Endometrial microvascular endothelial cells (primary cell): ENCODE measurements around the gene RBMS3. TPM values are rescaled to one million over a fixed set of nuclear protein-coding genes. Genes with fewer than 3 reads are reported as not detected.
"Not testable (repeated sequence)": the region's sequence is repeated elsewhere in the genome, so short reads cannot be mapped to it uniquely, and the experiment has no call there.

ENCODE experiments used
- in situ Hi-C: cut with HindIII; loops from 2 replicates; pipeline ENCODE4 v1.10.0; 2017; ENCODE audit warnings: low sequenced_read_pairs, low pct_unique_long_range_greater_than_20kb; ENCODE audit errors: inconsistent ontology term
- total RNA-seq: library from RNA; depleted of rRNA; stranded (reverse); fragments of >200 nt; gene quantifications from one replicate; pipeline ENCODE4 v1.2.3, GENCODE V29; 2015; ENCODE audit errors: inconsistent ontology term

Gene RBMS3
- total RNA-seq, 1 donor from 2014 or later, result 21.6 TPM

- in situ Hi-C loops, result no loop called here
Measured at GRCh38 chr3:29447946-29448627, 167.2 kb downstream of the RBMS3 start.

- in situ Hi-C loops, result no loop called here
Measured at GRCh38 chr3:29451920-29452319, 171.0 kb downstream of the RBMS3 start.

GRCh38 chr3:29452934-29453283 is 172.0 kb downstream of the RBMS3 start:
- in situ Hi-C loops, result no loop called here

GRCh38 chr3:29453284-29454001 is 172.6 kb downstream of the RBMS3 start:
- in situ Hi-C loops, result no loop called here

- in situ Hi-C loops, result no loop called here
Measured at GRCh38 chr3:29454161-29454611, 173.3 kb downstream of the RBMS3 start.

GRCh38 chr3:29456901-29457300 is 176.0 kb downstream of the RBMS3 start:
- in situ Hi-C loops, result no loop called here

GRCh38 chr3:29463304-29463703 is 182.4 kb downstream of the RBMS3 start:
- in situ Hi-C loops, result no loop called here

- in situ Hi-C loops, result no loop called here
Measured at GRCh38 chr3:29465836-29466235, 185.0 kb downstream of the RBMS3 start.

- in situ Hi-C loops, result no loop called here
Measured at GRCh38 chr3:29466442-29466841, 185.6 kb downstream of the RBMS3 start.

- in situ Hi-C loops, result no loop called here
Measured at GRCh38 chr3:29468187-29468586, 187.3 kb downstream of the RBMS3 start.

- in situ Hi-C loops, result not testable (repeated sequence)
Measured at GRCh38 chr3:29473481-29474170, 192.8 kb downstream of the RBMS3 start.

- in situ Hi-C loops, result no loop called here
Measured at GRCh38 chr3:29475305-29475840, 194.5 kb downstream of the RBMS3 start.

GRCh38 chr3:29475854-29476253 is 195.0 kb downstream of the RBMS3 start:
- in situ Hi-C loops, result no loop called here

GRCh38 chr3:29478611-29479010 is 197.7 kb downstream of the RBMS3 start:
- in situ Hi-C loops, result no loop called here

- in situ Hi-C loops, result no loop called here
Measured at GRCh38 chr3:29481249-29481648, 200.4 kb downstream of the RBMS3 start.

GRCh38 chr3:29481969-29482767 is 201.3 kb downstream of the RBMS3 start:
- in situ Hi-C loops, result no loop called here

GRCh38 chr3:29484633-29485032 is 203.8 kb downstream of the RBMS3 start:
- in situ Hi-C loops, result no loop called here

- in situ Hi-C loops, result no loop called here
Measured at GRCh38 chr3:29486096-29486495, 205.2 kb downstream of the RBMS3 start.

- in situ Hi-C loops, result no loop called here
Measured at GRCh38 chr3:29486917-29487316, 206.0 kb downstream of the RBMS3 start.
